GM12873 (cell line): Measurements from ENCODE around the gene CHD3.

Experiments used
- TF ChIP-seq, protein P1 (sequence below): IDR thresholded peaks from 2 replicates; pipeline ENCODE4 v1.5.1; 2012; ENCODE audit warnings: low read depth, mild to moderate bottlenecking, moderate library complexity, low read length, control low read depth; ENCODE audit not compliant: insufficient read depth; ENCODE audit errors: missing control alignments

The CHD3 gene

DNA sequence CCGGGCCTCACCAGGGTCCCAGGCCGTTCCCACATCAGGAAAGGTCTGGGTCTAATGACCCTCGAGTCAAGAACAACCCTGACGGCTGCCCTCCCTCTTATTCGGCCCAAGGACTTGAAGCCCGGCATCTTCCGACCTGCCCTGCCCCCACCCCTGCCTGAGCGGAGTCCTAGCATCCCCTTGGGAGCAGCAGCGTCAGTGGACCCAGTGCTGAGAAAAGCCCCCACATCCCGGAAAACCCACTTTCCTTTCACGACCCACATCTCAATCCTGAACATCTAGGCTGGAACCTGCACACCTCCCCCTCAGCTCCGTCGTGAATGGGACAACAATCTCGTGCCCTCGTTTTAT is 33.0 kb upstream of the CHD3 start:
- TF ChIP-seq, protein P1, sequence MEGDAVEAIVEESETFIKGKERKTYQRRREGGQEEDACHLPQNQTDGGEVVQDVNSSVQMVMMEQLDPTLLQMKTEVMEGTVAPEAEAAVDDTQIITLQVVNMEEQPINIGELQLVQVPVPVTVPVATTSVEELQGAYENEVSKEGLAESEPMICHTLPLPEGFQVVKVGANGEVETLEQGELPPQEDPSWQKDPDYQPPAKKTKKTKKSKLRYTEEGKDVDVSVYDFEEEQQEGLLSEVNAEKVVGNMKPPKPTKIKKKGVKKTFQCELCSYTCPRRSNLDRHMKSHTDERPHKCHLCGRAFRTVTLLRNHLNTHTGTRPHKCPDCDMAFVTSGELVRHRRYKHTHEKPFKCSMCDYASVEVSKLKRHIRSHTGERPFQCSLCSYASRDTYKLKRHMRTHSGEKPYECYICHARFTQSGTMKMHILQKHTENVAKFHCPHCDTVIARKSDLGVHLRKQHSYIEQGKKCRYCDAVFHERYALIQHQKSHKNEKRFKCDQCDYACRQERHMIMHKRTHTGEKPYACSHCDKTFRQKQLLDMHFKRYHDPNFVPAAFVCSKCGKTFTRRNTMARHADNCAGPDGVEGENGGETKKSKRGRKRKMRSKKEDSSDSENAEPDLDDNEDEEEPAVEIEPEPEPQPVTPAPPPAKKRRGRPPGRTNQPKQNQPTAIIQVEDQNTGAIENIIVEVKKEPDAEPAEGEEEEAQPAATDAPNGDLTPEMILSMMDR, result no peak

DNA sequence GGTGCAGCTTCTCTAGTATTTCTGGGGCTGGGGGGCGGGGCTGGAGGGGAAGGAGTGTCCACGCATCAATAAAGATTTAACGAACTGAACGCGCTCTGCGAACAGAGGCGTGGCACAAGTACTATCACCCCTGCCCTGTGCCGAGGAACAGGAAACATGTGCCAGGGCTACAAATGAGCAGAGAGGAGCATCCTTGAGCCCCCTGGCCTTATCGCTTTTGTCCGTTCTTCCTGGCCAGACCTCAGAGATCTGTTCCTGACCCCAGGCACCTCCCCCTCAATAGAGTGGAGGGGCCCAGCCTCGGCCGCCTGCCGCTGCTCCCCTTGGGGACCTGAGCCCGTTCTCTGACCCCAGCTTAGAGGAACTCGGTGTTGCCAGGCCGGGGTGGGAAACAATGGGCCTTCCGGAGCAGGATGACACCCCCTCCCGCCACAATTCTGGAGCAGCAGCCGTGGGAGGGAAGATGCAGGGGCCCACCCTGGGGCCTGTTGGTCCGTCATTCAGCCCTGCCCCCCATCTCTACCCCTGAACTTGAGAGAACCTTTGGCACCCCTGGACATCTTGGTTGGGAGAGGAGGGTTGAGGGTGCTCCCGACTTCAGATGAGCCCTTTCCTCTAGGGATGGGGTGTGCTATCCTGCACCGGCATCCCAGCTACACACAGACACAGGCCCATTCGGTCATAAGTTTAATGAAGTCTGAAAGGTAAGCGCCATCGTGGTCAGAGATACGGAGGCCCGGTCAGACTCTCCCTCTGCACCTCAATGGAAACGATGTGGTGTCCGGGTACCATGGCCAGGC is 32.4 kb upstream of the CHD3 start:
- TF ChIP-seq, protein P1, result no peak

DNA sequence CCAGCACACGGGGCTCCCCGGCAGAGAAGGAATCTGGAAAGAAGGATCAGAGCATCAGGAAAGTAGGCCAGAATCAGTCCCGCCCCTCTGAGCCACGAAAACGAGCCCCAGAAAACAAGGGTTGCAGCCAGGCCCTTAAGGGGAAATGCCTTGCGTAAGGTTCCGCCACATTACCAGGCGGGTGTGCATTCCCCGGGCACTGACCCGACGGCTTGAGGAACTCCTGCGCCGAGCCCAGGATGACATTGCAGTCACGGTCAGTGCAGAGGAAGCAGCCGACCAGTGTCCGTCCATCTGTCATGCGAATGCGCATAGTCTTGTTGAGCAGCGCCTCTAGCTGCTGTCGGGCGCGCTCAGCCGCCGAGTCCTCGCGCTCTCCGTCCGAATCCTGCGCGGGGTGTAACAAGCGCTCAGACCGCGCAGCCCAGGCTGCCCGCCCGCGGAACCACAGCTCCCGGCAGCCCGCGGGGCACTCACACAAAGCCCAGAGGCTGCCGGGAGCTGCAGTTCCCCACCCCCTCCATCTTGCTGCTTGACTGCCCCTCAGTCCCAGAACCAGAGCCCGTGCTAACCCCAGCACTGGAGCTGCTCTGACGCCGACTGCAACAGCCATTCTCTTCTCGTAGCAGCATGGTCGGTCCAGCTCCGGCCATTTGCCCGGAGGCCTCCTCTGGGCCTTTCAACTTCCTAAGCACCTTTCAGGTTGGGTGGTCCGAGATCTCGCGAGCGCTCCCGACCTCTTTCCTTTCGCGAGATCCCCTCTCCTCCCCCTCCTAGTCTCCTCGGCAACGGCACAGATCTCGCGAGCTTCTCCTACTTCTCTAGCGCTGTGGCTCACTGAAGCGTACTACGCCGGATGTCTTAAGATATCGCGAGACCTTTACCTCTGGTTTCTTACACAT is 31.5 kb upstream of the CHD3 start, which contains the start of gene NAA38:
Gene NAA38 (minus strand): TSS at position 749 of the 902 bp plus-strand sequence. CDS start 96 bp downstream, at position 653.
- TF ChIP-seq, protein P1, result peak; percentile 51

DNA sequence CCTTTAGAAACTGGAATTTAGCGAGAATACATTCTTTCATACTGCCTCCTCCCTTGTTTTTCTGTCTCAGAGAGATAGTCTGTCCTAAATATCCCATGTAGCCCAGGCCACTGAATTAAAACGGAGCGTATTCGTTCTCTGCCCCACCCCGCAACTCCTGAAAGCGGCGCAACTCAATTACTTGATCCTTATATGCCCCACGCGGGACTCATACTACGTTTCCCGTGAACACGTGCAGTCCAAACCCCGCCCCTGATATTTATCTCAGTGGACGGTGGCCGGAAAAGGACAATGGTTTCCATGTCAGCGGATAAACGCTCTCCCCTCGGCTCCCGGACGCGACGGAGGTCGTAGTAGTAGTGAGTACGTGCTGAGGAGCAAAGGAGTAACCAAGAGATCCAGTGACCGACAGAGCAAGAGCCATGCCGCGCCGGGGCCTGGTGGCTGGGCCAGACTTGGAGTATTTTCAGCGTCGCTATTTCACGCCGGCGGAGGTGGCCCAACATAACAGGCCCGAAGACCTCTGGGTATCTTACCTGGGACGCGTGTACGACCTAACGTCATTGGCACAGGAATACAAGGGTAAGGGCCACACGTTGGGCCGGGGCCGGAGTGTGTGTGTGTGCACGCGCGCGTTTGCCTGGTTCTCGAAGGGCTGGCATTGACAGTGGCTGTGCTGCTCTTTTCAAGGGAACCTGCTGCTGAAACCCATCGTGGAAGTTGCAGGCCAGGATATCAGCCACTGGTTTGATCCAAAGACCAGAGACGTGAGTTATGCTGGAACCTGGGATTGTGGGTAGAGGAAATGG is 30.7 kb upstream of the CHD3 start, which contains the start of gene CYB5D1:
Gene CYB5D1 (plus strand): TSS at position 291 of the 809 bp plus-strand sequence. CDS start 132 bp downstream, at position 423.
- TF ChIP-seq, protein P1, result no peak

DNA sequence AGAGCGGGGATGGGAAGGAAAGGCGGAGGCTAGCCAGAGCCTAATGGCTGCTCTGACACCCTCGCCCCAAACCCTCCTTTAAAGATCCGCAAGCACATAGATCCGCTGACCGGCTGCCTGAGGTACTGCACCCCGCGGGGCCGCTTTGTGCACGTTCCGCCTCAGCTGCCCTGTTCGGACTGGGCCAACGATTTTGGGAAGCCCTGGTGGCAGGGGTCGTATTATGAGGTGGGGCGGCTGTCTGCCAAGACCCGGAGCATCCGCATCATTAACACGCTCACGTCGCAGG is 30.1 kb upstream of the CHD3 start:
- TF ChIP-seq, protein P1, result peak; percentile 55

DNA sequence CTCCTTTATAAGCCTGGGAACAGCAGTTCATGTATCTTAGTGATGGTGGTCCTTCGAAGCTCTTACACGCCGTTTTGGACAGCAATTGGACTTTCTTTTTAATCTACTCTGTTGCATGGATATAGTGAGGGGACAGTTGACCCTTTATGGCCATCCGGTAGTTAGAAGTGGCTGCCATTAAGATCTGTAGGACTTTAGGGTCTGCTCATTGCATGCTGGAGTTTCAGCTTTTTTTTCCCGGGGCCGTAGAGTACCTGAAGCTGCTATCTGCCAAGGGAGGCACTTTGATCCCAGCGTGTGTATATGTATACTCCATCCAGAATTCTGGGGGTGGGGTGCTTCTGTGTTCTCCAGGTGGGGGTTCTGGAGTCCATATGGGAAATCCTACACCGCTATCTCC is 29.6 kb upstream of the CHD3 start:
- TF ChIP-seq, protein P1, result no peak
